CD14-positive monocyte (primary cell): ENCODE data around the gene MS4A18. TPM values are rescaled to one million over a fixed set of nuclear protein-coding genes. Genes with fewer than 3 reads are reported as not detected.

ENCODE experiments used
- DNase-seq, 3 donors: peaks; one replicate each; pipeline ENCODE4 v3.0.0-alpha.2; 2011 to 2022
- H2AFZ ChIP-seq: 2 replicates; pipeline ENCODE4 v1.6.0; 2012; ENCODE audit warnings: mild to moderate bottlenecking, low read depth, low read length, inconsistent platforms; ENCODE audit not compliant: insufficient read depth, poor library complexity, severe bottlenecking
- H3K27ac ChIP-seq, 2 donors: 1 replicate in 1 of 2; 2 replicates in 1 of 2; pipeline ENCODE4 v1.5.1; 2012 to 2013; ENCODE audit warnings: low read length in 2 of 2, control low read depth in 1 of 2, inconsistent platforms in 1 of 2, low read depth in 1 of 2, mild to moderate bottlenecking in 1 of 2
- H3K27me3 ChIP-seq, 2 donors: one replicate each; pipeline versions ENCODE4 v1.6.0 to v1.6.1; 2011 to 2013; ENCODE audit warnings: low read length in 2 of 2; ENCODE audit not compliant: control insufficient read depth in 2 of 2, insufficient read depth in 2 of 2
- H3K36me3 ChIP-seq, 2 donors: replicated peaks in 1 of 2; 1 replicate in 1 of 2; 2 replicates in 1 of 2; pipeline versions ENCODE4 v1.5.1 to v1.6.1; 2012 to 2013; ENCODE audit warnings: low read length in 2 of 2, control low read depth in 1 of 2, inconsistent platforms in 1 of 2, mild to moderate bottlenecking in 1 of 2; ENCODE audit not compliant: insufficient read depth in 2 of 2, control insufficient read depth in 1 of 2
- H3K4me1 ChIP-seq, 2 donors: 1 replicate in 1 of 2; 2 replicates in 1 of 2; pipeline versions ENCODE4 v1.5.1 to v1.6.1; 2012 to 2013; ENCODE audit warnings: low read length in 2 of 2, control low read depth in 1 of 2, inconsistent platforms in 1 of 2, mild to moderate bottlenecking in 1 of 2, moderate library complexity in 1 of 2; ENCODE audit not compliant: insufficient read depth in 2 of 2, control insufficient read depth in 1 of 2
- H3K4me2 ChIP-seq: replicated peaks from 2 replicates; pipeline ENCODE3; 2012; ENCODE audit warnings: low read length, moderate library complexity, mild to moderate bottlenecking; ENCODE audit not compliant: poor library complexity, severe bottlenecking; ENCODE audit errors: extremely low read depth
- H3K4me3 ChIP-seq, 3 experiments: fragments of 200-600 bp in 1 of 3; sonication (generic) in 1 of 3; replicated peaks in 1 of 3; 1 replicate in 2 of 3; 2 replicates in 1 of 3; pipeline ENCODE4 v1.5.1; 2011 to 2013; ENCODE audit warnings: low read length in 3 of 3, mild to moderate bottlenecking in 3 of 3, control low read depth in 2 of 3, low read depth in 2 of 3, inconsistent platforms in 1 of 3, moderate library complexity in 1 of 3
- H3K79me2 ChIP-seq: 2 replicates; pipeline ENCODE4 v1.6.0; 2012; ENCODE audit warnings: mild to moderate bottlenecking, control low read depth, inconsistent platforms, low read length, moderate library complexity; ENCODE audit not compliant: insufficient read depth
- H3K9ac ChIP-seq: 2 replicates; pipeline ENCODE4 v1.6.0; 2017; ENCODE audit warnings: low read length, mild to moderate bottlenecking; ENCODE audit not compliant: insufficient read depth, poor library complexity, severe bottlenecking
- H3K9me3 ChIP-seq, 2 donors: replicated peaks in 1 of 2; 1 replicate in 1 of 2; 2 replicates in 1 of 2; pipeline versions ENCODE4 v1.5.1 to v1.6.1; 2012 to 2013; ENCODE audit warnings: low read length in 2 of 2, control low read depth in 1 of 2; ENCODE audit not compliant: control insufficient read depth in 1 of 2, insufficient read depth in 1 of 2
- H4K20me1 ChIP-seq: 2 replicates; pipeline ENCODE4 v1.6.0; 2012; ENCODE audit warnings: mild to moderate bottlenecking, low read length, control low read depth, moderate library complexity; ENCODE audit not compliant: insufficient read depth
- H3K27ac Mint-ChIP-seq, 7 donors: one replicate each; pipeline ENCODE4 v1.8.0; 2020; ENCODE audit warnings: mild to moderate bottlenecking in 7 of 7, mixed read lengths in 7 of 7, moderate library complexity in 6 of 7, inconsistent platforms in 2 of 7
- H3K27me3 Mint-ChIP-seq, 3 donors: one replicate each; pipeline ENCODE4 v1.8.0; 2021 to 2022; ENCODE audit warnings: low read depth in 3 of 3, mild to moderate bottlenecking in 3 of 3, mixed read lengths in 3 of 3, moderate library complexity in 3 of 3, inconsistent platforms in 1 of 3
- H3K36me3 Mint-ChIP-seq, 2 donors: one replicate each; pipeline ENCODE4 v1.8.0; 2020; ENCODE audit warnings: mixed read lengths in 2 of 2, inconsistent platforms in 1 of 2, mild to moderate bottlenecking in 1 of 2
- H3K4me1 Mint-ChIP-seq: one replicate; pipeline ENCODE4 v1.8.0; 2020; ENCODE audit warnings: mild to moderate bottlenecking, mixed read lengths
- H3K4me3 Mint-ChIP-seq, 2 donors: one replicate each; pipeline ENCODE4 v1.8.0; 2020; ENCODE audit warnings: mild to moderate bottlenecking in 2 of 2, mixed read lengths in 2 of 2, moderate library complexity in 1 of 2
- H3K9me3 Mint-ChIP-seq, 7 donors: one replicate each; pipeline ENCODE4 v1.8.0; 2020 to 2022; ENCODE audit warnings: mixed read lengths in 7 of 7, mild to moderate bottlenecking in 6 of 7, moderate library complexity in 6 of 7, inconsistent platforms in 2 of 7
- CTCF ChIP-seq: fragments of 200-600 bp; IDR thresholded peaks from one replicate; pipeline ENCODE4 v1.8.0; 2022; ENCODE audit warnings: antibody characterized with exemption, mild to moderate bottlenecking
- WGBS: methylation state at CpG from one replicate; pipeline ENCODE4 v1.1.5; 2013; ENCODE audit warnings: missing lambda C conversion rate; ENCODE audit not compliant: insufficient coverage; 5-methylcytosine and 5-hydroxymethylcytosine counted together
- intact Hi-C, 2 donors: fragments of 100-400 bp; cut with micrococcal nuclease; formaldehyde crosslinking; loops; one replicate each; pipeline versions ENCODE4 v1.15.0 to v1.15.1; 2023
- polyA plus RNA-seq, 3 donors: library from polyadenylated mRNA; depleted of rRNA in 1 of 3; unstranded in 2 of 3; stranded (reverse) in 1 of 3; fragments of 300-500 nt in 2 of 3; fragments of >200 nt in 1 of 3; fragmentation: Illumina TruSeq in 2 of 3; gene quantifications; 1 replicate in 2 of 3; 2 replicates in 1 of 3; pipeline ENCODE4 v1.2.3, GENCODE V29; 2012 to 2021

The MS4A18 gene
- polyA plus RNA-seq, 3 donors = not detected

GRCh38 chr11:60717956-60718355 lies 6.6 kb upstream of the MS4A18 start:
- H3K4me1 ChIP-seq = no peaks in the 10 kb centered on the region
- no peak overlapping the region for H3K4me3 Mint-ChIP-seq
- H3K9ac ChIP-seq = no peak overlapping the region
- no peak overlapping the region for H3K4me2 ChIP-seq
- TF ChIP-seq CTCF = no peak
- H3K4me1 Mint-ChIP-seq = no peaks in the 10 kb centered on the region
- DNase-seq = no peak
- H3K36me3 Mint-ChIP-seq = no peaks in the 10 kb centered on the region
- peaks cover 8 to 23% (median 10%) of the 10 kb centered on the region in 7 donors for H3K9me3 Mint-ChIP-seq
- intact Hi-C loops = no loop called here
- H3K79me2 ChIP-seq = no peaks in the 10 kb centered on the region
- H2AFZ ChIP-seq = no peak overlapping the region
- no peaks in the 10 kb centered on the region for H4K20me1 ChIP-seq
- no peak overlapping the region for H3K4me3 ChIP-seq
- peaks cover 8 to 15% of the 10 kb centered on the region in 2 donors for H3K9me3 ChIP-seq
- H3K27ac ChIP-seq = no peak overlapping the region
- H3K27me3 ChIP-seq = no peaks in the 10 kb centered on the region
- no peak overlapping the region for H3K27ac Mint-ChIP-seq
- WGBS = 100% methylated on average over 4 of the region's 5 CpGs
- H3K36me3 ChIP-seq = no peaks in the 10 kb centered on the region
- H3K27me3 Mint-ChIP-seq = peaks cover 2 to 7% (median 3%) of the 10 kb centered on the region in 3 donors

GRCh38 chr11:60718524-60719316 lies 5.8 kb upstream of the MS4A18 start:
- no peaks in the 10 kb centered on the region for H3K4me1 Mint-ChIP-seq
- H3K9me3 Mint-ChIP-seq = peaks cover 8 to 23% (median 10%) of the 10 kb centered on the region in 7 donors

More at GRCh38 chr11:60718524-60719316, 5.8 kb upstream of the MS4A18 start:
- Histone ChIP-seq H3K36me3 (no peaks in the 10 kb centered on the region), H3K27ac (no peak overlapping the region), H3K9me3 (peaks cover 8 to 15% of the 10 kb centered on the region in 2 donors), H4K20me1 (no peaks in the 10 kb centered on the region), H3K27me3 (no peaks in the 10 kb centered on the region), H3K9ac (no peak overlapping the region), H3K79me2 (no peaks in the 10 kb centered on the region), H2AFZ (no peak overlapping the region), H3K4me2 (no peak overlapping the region), H3K4me1 (no peaks in the 10 kb centered on the region), H3K4me3 (no peak overlapping the region)
- Mint-ChIP-seq H3K4me3 (no peak overlapping the region), H3K36me3 (no peaks in the 10 kb centered on the region), H3K27ac (no peak overlapping the region), H3K27me3 (peaks cover 2 to 7% (median 3%) of the 10 kb centered on the region in 3 donors)
- DNase-seq = no peak
- no peak for TF ChIP-seq CTCF
- WGBS = 92% methylated on average over 8 of the region's 10 CpGs
- intact Hi-C loops = loop anchor here in 1 of 2 donors (1.0 kb wide), 1 partner anchor 61 kb away; no protein-coding TSS in a partner anchor
